CD14-positive monocyte (primary cell): ENCODE results near the gene STYXL2. TPM values are rescaled to one million over a fixed set of nuclear protein-coding genes. Genes with fewer than 3 reads are reported as not detected.

Source experiments
- DNase-seq, 3 donors: peaks; one replicate each; pipeline ENCODE4 v3.0.0-alpha.2; 2011 to 2022
- H2AFZ ChIP-seq: 2 replicates; pipeline ENCODE4 v1.6.0; 2012; ENCODE audit warnings: mild to moderate bottlenecking, low read depth, low read length, inconsistent platforms; ENCODE audit not compliant: insufficient read depth, poor library complexity, severe bottlenecking
- H3K27ac ChIP-seq, 2 donors: 1 replicate in 1 of 2; 2 replicates in 1 of 2; pipeline ENCODE4 v1.5.1; 2012 to 2013; ENCODE audit warnings: low read length in 2 of 2, control low read depth in 1 of 2, inconsistent platforms in 1 of 2, low read depth in 1 of 2, mild to moderate bottlenecking in 1 of 2
- H3K27me3 ChIP-seq, 2 donors: one replicate each; pipeline versions ENCODE4 v1.6.0 to v1.6.1; 2011 to 2013; ENCODE audit warnings: low read length in 2 of 2; ENCODE audit not compliant: control insufficient read depth in 2 of 2, insufficient read depth in 2 of 2
- H3K36me3 ChIP-seq, 2 donors: replicated peaks in 1 of 2; 1 replicate in 1 of 2; 2 replicates in 1 of 2; pipeline versions ENCODE4 v1.5.1 to v1.6.1; 2012 to 2013; ENCODE audit warnings: low read length in 2 of 2, control low read depth in 1 of 2, inconsistent platforms in 1 of 2, mild to moderate bottlenecking in 1 of 2; ENCODE audit not compliant: insufficient read depth in 2 of 2, control insufficient read depth in 1 of 2
- H3K4me1 ChIP-seq, 2 donors: 1 replicate in 1 of 2; 2 replicates in 1 of 2; pipeline versions ENCODE4 v1.5.1 to v1.6.1; 2012 to 2013; ENCODE audit warnings: low read length in 2 of 2, control low read depth in 1 of 2, inconsistent platforms in 1 of 2, mild to moderate bottlenecking in 1 of 2, moderate library complexity in 1 of 2; ENCODE audit not compliant: insufficient read depth in 2 of 2, control insufficient read depth in 1 of 2
- H3K4me2 ChIP-seq: replicated peaks from 2 replicates; pipeline ENCODE3; 2012; ENCODE audit warnings: low read length, moderate library complexity, mild to moderate bottlenecking; ENCODE audit not compliant: poor library complexity, severe bottlenecking; ENCODE audit errors: extremely low read depth
- H3K4me3 ChIP-seq, 3 experiments: fragments of 200-600 bp in 1 of 3; sonication (generic) in 1 of 3; replicated peaks in 1 of 3; 1 replicate in 2 of 3; 2 replicates in 1 of 3; pipeline ENCODE4 v1.5.1; 2011 to 2013; ENCODE audit warnings: low read length in 3 of 3, mild to moderate bottlenecking in 3 of 3, control low read depth in 2 of 3, low read depth in 2 of 3, inconsistent platforms in 1 of 3, moderate library complexity in 1 of 3
- H3K79me2 ChIP-seq: 2 replicates; pipeline ENCODE4 v1.6.0; 2012; ENCODE audit warnings: mild to moderate bottlenecking, control low read depth, inconsistent platforms, low read length, moderate library complexity; ENCODE audit not compliant: insufficient read depth
- H3K9ac ChIP-seq: 2 replicates; pipeline ENCODE4 v1.6.0; 2017; ENCODE audit warnings: low read length, mild to moderate bottlenecking; ENCODE audit not compliant: insufficient read depth, poor library complexity, severe bottlenecking
- H3K9me3 ChIP-seq, 2 donors: replicated peaks in 1 of 2; 1 replicate in 1 of 2; 2 replicates in 1 of 2; pipeline versions ENCODE4 v1.5.1 to v1.6.1; 2012 to 2013; ENCODE audit warnings: low read length in 2 of 2, control low read depth in 1 of 2; ENCODE audit not compliant: control insufficient read depth in 1 of 2, insufficient read depth in 1 of 2
- H4K20me1 ChIP-seq: 2 replicates; pipeline ENCODE4 v1.6.0; 2012; ENCODE audit warnings: mild to moderate bottlenecking, low read length, control low read depth, moderate library complexity; ENCODE audit not compliant: insufficient read depth
- H3K27ac Mint-ChIP-seq, 7 donors: one replicate each; pipeline ENCODE4 v1.8.0; 2020; ENCODE audit warnings: mild to moderate bottlenecking in 7 of 7, mixed read lengths in 7 of 7, moderate library complexity in 6 of 7, inconsistent platforms in 2 of 7
- H3K27me3 Mint-ChIP-seq, 3 donors: one replicate each; pipeline ENCODE4 v1.8.0; 2021 to 2022; ENCODE audit warnings: low read depth in 3 of 3, mild to moderate bottlenecking in 3 of 3, mixed read lengths in 3 of 3, moderate library complexity in 3 of 3, inconsistent platforms in 1 of 3
- H3K36me3 Mint-ChIP-seq, 2 donors: one replicate each; pipeline ENCODE4 v1.8.0; 2020; ENCODE audit warnings: mixed read lengths in 2 of 2, inconsistent platforms in 1 of 2, mild to moderate bottlenecking in 1 of 2
- H3K4me1 Mint-ChIP-seq: one replicate; pipeline ENCODE4 v1.8.0; 2020; ENCODE audit warnings: mild to moderate bottlenecking, mixed read lengths
- H3K4me3 Mint-ChIP-seq, 2 donors: one replicate each; pipeline ENCODE4 v1.8.0; 2020; ENCODE audit warnings: mild to moderate bottlenecking in 2 of 2, mixed read lengths in 2 of 2, moderate library complexity in 1 of 2
- H3K9me3 Mint-ChIP-seq, 7 donors: one replicate each; pipeline ENCODE4 v1.8.0; 2020 to 2022; ENCODE audit warnings: mixed read lengths in 7 of 7, mild to moderate bottlenecking in 6 of 7, moderate library complexity in 6 of 7, inconsistent platforms in 2 of 7
- WGBS: methylation state at CpG from one replicate; pipeline ENCODE4 v1.1.5; 2013; ENCODE audit warnings: missing lambda C conversion rate; ENCODE audit not compliant: insufficient coverage; 5-methylcytosine and 5-hydroxymethylcytosine counted together
- intact Hi-C, 2 donors: fragments of 100-400 bp; cut with micrococcal nuclease; formaldehyde crosslinking; loops; one replicate each; pipeline versions ENCODE4 v1.15.0 to v1.15.1; 2023
- polyA plus RNA-seq, 3 donors: library from polyadenylated mRNA; depleted of rRNA in 1 of 3; unstranded in 2 of 3; stranded (reverse) in 1 of 3; fragments of 300-500 nt in 2 of 3; fragments of >200 nt in 1 of 3; fragmentation: Illumina TruSeq in 2 of 3; gene quantifications; 1 replicate in 2 of 3; 2 replicates in 1 of 3; pipeline ENCODE4 v1.2.3, GENCODE V29; 2012 to 2021
- TF ChIP-seq, protein P1 (sequence below): fragments of 200-600 bp; IDR thresholded peaks from one replicate; pipeline ENCODE4 v1.8.0; 2022; ENCODE audit warnings: antibody characterized with exemption, mild to moderate bottlenecking

STYXL2 gene
- polyA plus RNA-seq, 3 donors = not detected

DNA sequence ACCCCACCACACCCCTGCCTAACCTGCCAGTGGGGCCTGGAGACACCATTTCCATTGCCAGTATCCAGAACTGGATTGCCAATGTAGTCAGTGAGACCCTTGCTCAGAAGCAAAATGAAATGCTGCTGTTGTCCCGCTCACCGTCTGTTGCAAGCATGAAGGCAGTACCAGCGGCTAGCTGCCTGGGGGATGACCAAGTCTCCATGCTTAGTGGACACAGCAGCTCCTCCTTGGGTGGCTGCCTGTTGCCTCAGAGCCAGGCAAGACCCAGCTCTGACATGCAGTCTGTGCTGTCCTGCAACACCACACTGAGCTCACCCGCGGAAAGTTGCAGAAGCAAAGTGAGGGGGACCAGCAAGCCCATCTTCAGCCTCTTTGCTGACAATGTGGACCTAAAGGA lies 33.4 kb downstream of the STYXL2 start:
- H3K9ac ChIP-seq = no peak overlapping the region
- H3K36me3 ChIP-seq = no peaks in the 10 kb centered on the region
- H3K9me3 ChIP-seq = no peaks in the 10 kb centered on the region
- H3K4me1 ChIP-seq = no peaks in the 10 kb centered on the region
- H3K27me3 ChIP-seq = no peaks in the 10 kb centered on the region
- intact Hi-C loops = no loop called here
- Mint-ChIP-seq H3K27me3 (peaks cover 0 to 4% (median 3%) of the 10 kb centered on the region in 3 donors), H3K27ac (peak overlapping the region in 2 of 7 donors; percentile 11 to 33), H3K4me1 (no peaks in the 10 kb centered on the region), H3K36me3 (no peaks in the 10 kb centered on the region), H3K9me3 (peaks cover 0 to 2% (median 0%) of the 10 kb centered on the region in 7 donors), H3K4me3 (no peak overlapping the region)
- H3K4me3 ChIP-seq = no peak overlapping the region
- no peak overlapping the region for H2AFZ ChIP-seq
- H4K20me1 ChIP-seq = no peaks in the 10 kb centered on the region
- 97% methylated on average over 5 of the region's 5 CpGs for WGBS
- no peak for DNase-seq
- H3K27ac ChIP-seq = no peak overlapping the region
- H3K79me2 ChIP-seq = no peaks in the 10 kb centered on the region
- no peak overlapping the region for H3K4me2 ChIP-seq
- TF ChIP-seq, protein P1, sequence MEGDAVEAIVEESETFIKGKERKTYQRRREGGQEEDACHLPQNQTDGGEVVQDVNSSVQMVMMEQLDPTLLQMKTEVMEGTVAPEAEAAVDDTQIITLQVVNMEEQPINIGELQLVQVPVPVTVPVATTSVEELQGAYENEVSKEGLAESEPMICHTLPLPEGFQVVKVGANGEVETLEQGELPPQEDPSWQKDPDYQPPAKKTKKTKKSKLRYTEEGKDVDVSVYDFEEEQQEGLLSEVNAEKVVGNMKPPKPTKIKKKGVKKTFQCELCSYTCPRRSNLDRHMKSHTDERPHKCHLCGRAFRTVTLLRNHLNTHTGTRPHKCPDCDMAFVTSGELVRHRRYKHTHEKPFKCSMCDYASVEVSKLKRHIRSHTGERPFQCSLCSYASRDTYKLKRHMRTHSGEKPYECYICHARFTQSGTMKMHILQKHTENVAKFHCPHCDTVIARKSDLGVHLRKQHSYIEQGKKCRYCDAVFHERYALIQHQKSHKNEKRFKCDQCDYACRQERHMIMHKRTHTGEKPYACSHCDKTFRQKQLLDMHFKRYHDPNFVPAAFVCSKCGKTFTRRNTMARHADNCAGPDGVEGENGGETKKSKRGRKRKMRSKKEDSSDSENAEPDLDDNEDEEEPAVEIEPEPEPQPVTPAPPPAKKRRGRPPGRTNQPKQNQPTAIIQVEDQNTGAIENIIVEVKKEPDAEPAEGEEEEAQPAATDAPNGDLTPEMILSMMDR = no peak

- Histone ChIP-seq H3K9me3 (no peaks in the 10 kb centered on the region), H3K4me3 (no peak overlapping the region), H4K20me1 (no peaks in the 10 kb centered on the region), H3K4me1 (no peaks in the 10 kb centered on the region), H3K27me3 (no peaks in the 10 kb centered on the region), H3K79me2 (no peaks in the 10 kb centered on the region), H3K4me2 (no peak overlapping the region), H3K9ac (no peak overlapping the region), H2AFZ (no peak overlapping the region), H3K27ac (no peak overlapping the region), H3K36me3 (no peaks in the 10 kb centered on the region)
- Mint-ChIP-seq H3K27ac (no peak overlapping the region), H3K4me3 (no peak overlapping the region), H3K27me3 (peaks cover 0 to 5% (median 4%) of the 10 kb centered on the region in 3 donors), H3K36me3 (no peaks in the 10 kb centered on the region), H3K9me3 (peaks cover 0 to 2% (median 0%) of the 10 kb centered on the region in 7 donors), H3K4me1 (no peaks in the 10 kb centered on the region)
- TF ChIP-seq, protein P1 = no peak
- intact Hi-C loops = no loop called here
- no peak for DNase-seq
- WGBS = 80% methylated on average over 3 of the region's 5 CpGs
Measured at GRCh38 chr1:167127661-167128060, 33.8 kb downstream of the STYXL2 start.
